IMR-90 (cell line): ENCODE data around the gene ZNF99. TPM values are rescaled to one million over a fixed set of nuclear protein-coding genes. Genes with fewer than 3 reads are reported as not detected.

Source experiments
- ATAC-seq: fragments of 200-7000 bp; cut with Tn5 transposase; 2 replicates; pipeline ENCODE4 v1.9.1; 2020; ENCODE audit warnings: low read depth, mild to moderate bottlenecking, moderate library complexity
- BruUV-seq: library from RNA; stranded (reverse); fragments of 400-500 nt; replicated peaks from 2 replicates; lab custom pipeline; 2021; lab: Mats Ljungman, UMichigan
- CTCF ChIA-PET: fragments of 300-600 bp; formaldehyde crosslinking; extraction: SDS; loops from one replicate; lab custom pipeline; 2021; ENCODE audit warnings: antibody characterized with exemption; lab: Yijun Ruan, JAX
- POLR2A ChIA-PET: fragments of 300-600 bp; sonication (Branson Sonifier 250); formaldehyde crosslinking; loops from one replicate; lab custom pipeline; 2022; ENCODE audit warnings: antibody characterized with exemption; ENCODE audit not compliant: unreplicated experiment; lab: Charles Lee
- DNase-seq: peaks from one replicate; pipeline ENCODE4 v3.0.0; 2013
- H2AFZ ChIP-seq: replicated peaks from 2 replicates; pipeline ENCODE3; 2013; ENCODE audit warnings: low read length, mild to moderate bottlenecking; ENCODE audit not compliant: poor library complexity
- H2AK5ac ChIP-seq: 2 replicates; pipeline ENCODE4 v1.6.1; 2013; ENCODE audit warnings: low read depth, low read length, inconsistent platforms
- H2AK9ac ChIP-seq: replicated peaks from 2 replicates; pipeline ENCODE3; 2013; ENCODE audit warnings: mild to moderate bottlenecking, low read depth, low read length, moderate library complexity; ENCODE audit not compliant: poor library complexity
- H2BK120ac ChIP-seq: 2 replicates; pipeline ENCODE4 v1.6.1; 2013; ENCODE audit warnings: low read depth, low read length, inconsistent platforms
- H2BK15ac ChIP-seq: 3 replicates; pipeline ENCODE4 v1.6.1; 2013; ENCODE audit warnings: low read depth, low read length, inconsistent platforms
- H2BK20ac ChIP-seq: 2 replicates; pipeline ENCODE4 v1.6.1; 2013; ENCODE audit warnings: low read depth, mild to moderate bottlenecking, inconsistent platforms, low read length, moderate library complexity
- H2BK5ac ChIP-seq: 2 replicates; pipeline ENCODE4 v1.6.1; 2013; ENCODE audit warnings: mild to moderate bottlenecking, low read depth, low read length, inconsistent platforms; ENCODE audit not compliant: poor library complexity, severe bottlenecking
- H3K14ac ChIP-seq: replicated peaks from 2 replicates; pipeline ENCODE4 v1.6.1; 2013; ENCODE audit warnings: low read depth, low read length, inconsistent platforms
- H3K18ac ChIP-seq: 2 replicates; pipeline ENCODE4 v1.6.1; 2013; ENCODE audit warnings: low read depth, low read length, control low read depth
- H3K23ac ChIP-seq: 2 replicates; pipeline ENCODE4 v1.6.1; 2013; ENCODE audit warnings: low read depth, low read length, inconsistent platforms
- H3K27ac ChIP-seq: 2 replicates; pipeline ENCODE4 v1.5.1; 2013; ENCODE audit warnings: mild to moderate bottlenecking, control low read depth, low read length; ENCODE audit not compliant: insufficient read depth
- H3K27me3 ChIP-seq: 2 replicates; pipeline ENCODE4 v1.6.1; 2013; ENCODE audit warnings: low read length; ENCODE audit not compliant: control insufficient read depth, insufficient read depth
- H3K36me3 ChIP-seq: 2 replicates; pipeline ENCODE4 v1.6.1; 2013; ENCODE audit warnings: low read length, mixed read lengths; ENCODE audit not compliant: control insufficient read depth, insufficient read depth
- H3K4ac ChIP-seq: 2 replicates; pipeline ENCODE4 v1.6.1; 2013; ENCODE audit warnings: low read depth, low read length, inconsistent platforms
- H3K4me1 ChIP-seq: 2 replicates; pipeline ENCODE4 v1.6.1; 2013; ENCODE audit warnings: low read length, mixed read lengths; ENCODE audit not compliant: control insufficient read depth, insufficient read depth
- H3K4me2 ChIP-seq: 2 replicates; pipeline ENCODE4 v1.6.1; 2013; ENCODE audit warnings: low read depth, mild to moderate bottlenecking, control low read depth, low read length, moderate library complexity
- H3K4me3 ChIP-seq: 2 replicates; pipeline ENCODE4 v1.5.1; 2013; ENCODE audit warnings: low read depth, mild to moderate bottlenecking, control low read depth, low read length, moderate library complexity; ENCODE audit not compliant: insufficient read depth
- H3K56ac ChIP-seq: 2 replicates; pipeline ENCODE4 v1.6.1; 2013; ENCODE audit warnings: low read length, inconsistent platforms; ENCODE audit not compliant: insufficient read depth; ENCODE audit errors: extremely low read depth
- H3K79me1 ChIP-seq, 2 experiments: 2 replicates each; pipeline ENCODE4 v1.6.1; 2013; ENCODE audit warnings: low read length in 2 of 2, inconsistent platforms in 1 of 2, low read depth in 1 of 2
- H3K9ac ChIP-seq: 2 replicates; pipeline ENCODE4 v1.6.1; 2013; ENCODE audit warnings: low read depth, low read length, control low read depth
- H3K9me1 ChIP-seq: 2 replicates; pipeline ENCODE4 v1.6.1; 2013; ENCODE audit warnings: low read length, inconsistent platforms; ENCODE audit not compliant: insufficient read depth
- H3K9me3 ChIP-seq: 2 replicates; pipeline ENCODE4 v1.6.1; 2013; ENCODE audit warnings: low read length; ENCODE audit not compliant: control insufficient read depth, insufficient read depth
- H4K20me1 ChIP-seq: 2 replicates; pipeline ENCODE4 v1.6.1; 2013; ENCODE audit warnings: low read length, inconsistent platforms; ENCODE audit not compliant: insufficient read depth
- H4K5ac ChIP-seq: 2 replicates; pipeline ENCODE4 v1.6.1; 2013; ENCODE audit warnings: mild to moderate bottlenecking, low read depth, low read length, control low read depth
- H4K8ac ChIP-seq, 2 experiments: 2 replicates each; pipeline ENCODE4 v1.6.1; 2013; ENCODE audit warnings: low read depth in 2 of 2, low read length in 2 of 2, control low read depth in 1 of 2, inconsistent platforms in 1 of 2
- H4K91ac ChIP-seq: 2 replicates; pipeline ENCODE4 v1.6.1; 2013; ENCODE audit warnings: low read depth, low read length, inconsistent platforms; ENCODE audit not compliant: insufficient read depth
- BHLHE40 ChIP-seq: fragments of 150-350 bp; IDR thresholded peaks from 2 replicates; pipeline ENCODE4 v1.6.1; 2016; ENCODE audit warnings: mild to moderate bottlenecking, low read depth, low read length
- CEBPB ChIP-seq: IDR thresholded peaks from 2 replicates; pipeline ENCODE4 v1.6.1; 2012; ENCODE audit warnings: low read depth, low read length, improper control_type of control experiment
- CHD1 ChIP-seq: IDR thresholded peaks from 2 replicates; pipeline ENCODE4 v1.6.1; 2012; ENCODE audit warnings: low read depth, low read length, improper control_type of control experiment
- CTCF ChIP-seq: conservative IDR thresholded peaks from 2 replicates; pipeline ENCODE4 v1.5.1; 2012; ENCODE audit warnings: mild to moderate bottlenecking, low read depth, low read length, improper control_type of control experiment
- ELK1 ChIP-seq: fragments of 150-350 bp; IDR thresholded peaks from 2 replicates; pipeline ENCODE4 v1.6.1; 2016; ENCODE audit warnings: low read depth, mild to moderate bottlenecking, low read length, moderate library complexity, borderline replicate concordance
- MAFK ChIP-seq: IDR thresholded peaks from 2 replicates; pipeline ENCODE4 v1.6.1; 2012; ENCODE audit warnings: low read depth, low read length, improper control_type of control experiment
- MXI1 ChIP-seq: IDR thresholded peaks from 2 replicates; pipeline ENCODE4 v1.6.1; 2012; ENCODE audit warnings: low read depth, mild to moderate bottlenecking, low read length, moderate library complexity, borderline replicate concordance
- NFE2L2 ChIP-seq: fragments of 150-350 bp; IDR thresholded peaks from 2 replicates; pipeline ENCODE4 v1.6.1; 2016; ENCODE audit warnings: low read depth, mild to moderate bottlenecking, low read length
- POLR2A ChIP-seq: IDR thresholded peaks from 2 replicates; pipeline ENCODE4 v1.6.1; 2012; ENCODE audit warnings: mild to moderate bottlenecking, low read depth, low read length
- RAD21 ChIP-seq: IDR thresholded peaks from 2 replicates; pipeline ENCODE4 v1.6.1; 2012; ENCODE audit warnings: low read length, improper control_type of control experiment
- RCOR1 ChIP-seq: IDR thresholded peaks from 2 replicates; pipeline ENCODE4 v1.6.1; 2012; ENCODE audit warnings: mild to moderate bottlenecking, low read length, improper control_type of control experiment; ENCODE audit not compliant: insufficient replicate concordance
- RFX5 ChIP-seq: IDR thresholded peaks from 2 replicates; pipeline ENCODE4 v1.8.0; 2012; ENCODE audit warnings: low read depth, mild to moderate bottlenecking, low read length, moderate library complexity
- SMC3 ChIP-seq: fragments of 150-350 bp; IDR thresholded peaks from 2 replicates; pipeline ENCODE4 v1.6.1; 2016; ENCODE audit warnings: low read depth, mild to moderate bottlenecking, antibody characterized with exemption, low read length, moderate library complexity
- USF2 ChIP-seq: fragments of 150-350 bp; IDR thresholded peaks from 2 replicates; pipeline ENCODE4 v1.6.1; 2017; ENCODE audit warnings: mild to moderate bottlenecking, antibody characterized with exemption, low read length, low read depth
- WGBS, 2 experiments: methylation state at CpG; one replicate each; pipeline versions ENCODE4 v1.1.5 to v1.1.7; 2013; ENCODE audit warnings: missing lambda C conversion rate in 2 of 2; ENCODE audit not compliant: insufficient read length in 1 of 2; ENCODE audit errors: extremely low coverage in 2 of 2; 5-methylcytosine and 5-hydroxymethylcytosine counted together
- dilution Hi-C: fragments of 300-500 bp; cut with HindIII; formaldehyde crosslinking; loops from one replicate; pipeline ENCODE4 v1.14.3; 2018; ENCODE audit warnings: low sequenced_read_pairs; ENCODE audit not compliant: unreplicated experiment
- in situ Hi-C: fragments of 300-500 bp; cut with MboI; formaldehyde crosslinking; loops from 3 replicates; pipeline ENCODE4 v1.14.3; 2019; ENCODE audit warnings: low sequenced_read_pairs, inconsistent platforms, mixed read lengths
- intact Hi-C: fragments of 100-400 bp; cut with micrococcal nuclease; formaldehyde crosslinking; loops from 2 replicates; pipeline ENCODE4 v1.10.0; 2022
- polyA plus RNA-seq, 3 experiments: library from polyadenylated mRNA; depleted of rRNA; stranded (reverse); fragments of >200 nt; gene quantifications; 2 replicates each; pipeline ENCODE4 v1.2.3, GENCODE V29; 2012; ENCODE audit warnings: low replicate concordance in 1 of 3
- total RNA-seq: library from RNA; depleted of rRNA; stranded (reverse); fragments of >200 nt; gene quantifications from 2 replicates; pipeline ENCODE4 v1.2.3, GENCODE V29; 2012

The ZNF99 gene
- total and polyA plus RNA-seq, 2 of the 4 experiments (the other 2 are of a cell fraction), result not detected

GRCh38 chr19:22831211-22831610, 47.3 kb upstream of the ZNF99 start:
- H4K8ac ChIP-seq, result no peak overlapping the region
- no TSS peak for BruUV-seq
- H3K27ac ChIP-seq, result no peak overlapping the region
- no peak overlapping the region for H2BK15ac ChIP-seq
- no peak overlapping the region for H3K4me3 ChIP-seq
- no peak overlapping the region for H2BK5ac ChIP-seq
- intact Hi-C loops, result no loop called here
- H3K36me3 ChIP-seq, result no peaks in the 10 kb centered on the region
- no peak overlapping the region for H4K5ac ChIP-seq
- no peak overlapping the region for H2BK20ac ChIP-seq
- no peak overlapping the region for H3K14ac ChIP-seq
- H4K20me1 ChIP-seq, result no peaks in the 10 kb centered on the region
- no peak overlapping the region for H3K4me2 ChIP-seq
- H3K56ac ChIP-seq, result no peak overlapping the region
- no peak overlapping the region for H2AK5ac ChIP-seq
- no peak overlapping the region for H2AFZ ChIP-seq
- H3K4me1 ChIP-seq, result no peaks in the 10 kb centered on the region
- ChIA-PET POLR2A (no interaction called here), CTCF (no interaction called here)
- 77% methylated on average over 5 of the region's 11 CpGs; no CpG with 5 or more reads in 1 of the 2 experiments for WGBS, 2 experiments
- H3K9ac ChIP-seq, result no peak overlapping the region
- no peak overlapping the region for H3K23ac ChIP-seq
- no peak overlapping the region for H3K4ac ChIP-seq
- H3K79me1 ChIP-seq, result no peaks in the 10 kb centered on the region
- H3K27me3 ChIP-seq, result no peaks in the 10 kb centered on the region
- peaks cover 29% of the 10 kb centered on the region for H3K9me3 ChIP-seq
- in situ Hi-C loops, result no loop called here
- no peak overlapping the region for H2BK120ac ChIP-seq
- no peak overlapping the region for H4K91ac ChIP-seq
- ATAC-seq (no peak), DNase-seq (no peak)
- dilution Hi-C loops, result no loop called here
- no peaks in the 10 kb centered on the region for H3K9me1 ChIP-seq
- TF ChIP-seq SMC3, result no peak
- TF ChIP-seq CTCF, result no peak
- TF ChIP-seq MAFK, result no peak
- TF ChIP-seq NFE2L2, result no peak
- TF ChIP-seq CHD1, result no peak
- TF ChIP-seq ELK1, result no peak
- no peak for TF ChIP-seq CEBPB
- no peak for TF ChIP-seq RAD21
- no peak for TF ChIP-seq RCOR1
- TF ChIP-seq USF2, result no peak
- no peak for TF ChIP-seq RFX5
- TF ChIP-seq BHLHE40, result no peak
- no peak for TF ChIP-seq MXI1
- no peak for TF ChIP-seq POLR2A
- H3K18ac ChIP-seq, result no peak overlapping the region
- H2AK9ac ChIP-seq, result no peak overlapping the region
